Fibroblast of skin of right quadriceps (primary cell): ENCODE measurements around the gene MYO5B.
"Not testable (repeated sequence)": the region's sequence is repeated elsewhere in the genome, so short reads cannot be mapped to it uniquely, and the experiment has no call there.

Source experiments
- DNase-seq: peaks from one replicate; pipeline ENCODE4 v3.0.0-alpha.2; 2013

MYO5B gene

DNA sequence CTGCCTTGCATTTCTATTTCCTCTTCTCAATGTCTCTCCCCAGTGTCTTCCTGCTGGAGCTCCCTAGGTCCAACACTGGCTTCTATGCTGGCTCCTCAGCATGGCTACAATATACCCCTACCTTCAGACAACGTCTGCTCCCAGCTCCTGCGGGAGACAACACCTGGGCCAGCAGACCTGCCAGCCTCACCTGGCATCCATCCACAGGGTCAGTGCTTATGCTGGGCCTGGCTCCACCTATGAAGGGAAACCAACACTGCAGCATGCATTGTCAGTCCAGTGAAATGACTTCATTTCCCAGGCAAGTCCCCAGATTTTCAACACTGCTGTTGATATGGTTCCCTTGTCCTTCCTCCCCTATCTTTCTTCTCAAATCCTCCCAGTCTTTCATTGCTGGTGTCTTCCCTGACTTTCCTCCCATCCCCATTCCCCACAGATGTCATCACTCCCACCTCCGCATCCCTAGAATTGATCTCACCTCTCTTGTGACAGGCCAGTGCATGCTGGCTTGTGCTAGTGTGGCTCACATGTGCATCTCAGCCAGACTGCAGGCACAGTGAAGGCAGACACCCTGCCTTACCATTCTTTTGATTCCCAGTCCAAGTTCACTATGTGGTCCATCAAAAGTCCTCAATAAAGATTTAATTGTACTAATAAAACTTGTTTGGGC, 98.0 kb downstream of the MYO5B start:
- no peak for DNase-seq

DNA sequence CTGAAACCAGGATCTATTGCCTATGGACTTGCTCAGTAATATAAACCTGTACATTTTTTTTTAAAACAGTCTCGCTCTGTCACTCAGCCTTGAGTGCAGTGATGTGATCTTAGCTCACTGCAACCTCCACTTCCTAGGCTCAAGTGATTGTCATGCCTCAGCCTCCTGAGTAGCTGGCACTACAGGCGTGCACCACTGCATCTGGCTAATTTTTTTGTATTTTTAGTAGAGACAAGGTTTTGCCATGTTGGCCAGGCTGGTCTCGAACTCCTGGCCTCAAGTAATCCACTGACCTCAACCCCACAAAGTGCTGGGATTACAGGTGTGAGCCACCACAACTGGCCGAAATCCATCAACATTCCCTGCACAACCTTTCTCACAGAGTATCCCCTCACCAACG, 100.2 kb downstream of the MYO5B start:
- DNase-seq: not testable (repeated sequence)

DNA sequence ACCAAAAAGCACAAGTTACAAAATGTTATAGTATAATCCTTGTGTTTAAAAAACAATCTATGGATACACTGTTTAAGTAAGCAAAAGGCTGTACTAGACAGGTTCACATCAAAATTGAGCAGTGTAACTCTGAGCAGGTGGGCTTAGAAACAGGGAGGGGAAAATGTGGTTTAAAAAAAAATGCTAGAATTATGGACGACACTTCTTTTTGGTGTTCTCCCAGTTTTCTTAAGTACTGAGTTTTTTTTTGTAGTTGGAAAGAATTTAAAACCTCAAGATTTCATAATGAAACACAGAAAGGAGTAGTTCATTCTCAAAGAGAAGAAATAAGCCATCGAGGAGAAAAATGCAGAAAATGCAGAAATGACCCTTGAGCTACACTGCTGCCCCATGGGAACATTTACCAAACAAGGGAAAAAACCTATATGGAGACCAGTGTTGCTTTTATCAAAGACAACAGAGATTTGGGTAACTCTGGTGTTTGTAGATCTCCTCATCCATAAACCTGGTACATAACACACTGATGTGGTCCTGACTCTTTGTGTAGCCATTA, 100.7 kb downstream of the MYO5B start:
- DNase-seq: no peak

DNA sequence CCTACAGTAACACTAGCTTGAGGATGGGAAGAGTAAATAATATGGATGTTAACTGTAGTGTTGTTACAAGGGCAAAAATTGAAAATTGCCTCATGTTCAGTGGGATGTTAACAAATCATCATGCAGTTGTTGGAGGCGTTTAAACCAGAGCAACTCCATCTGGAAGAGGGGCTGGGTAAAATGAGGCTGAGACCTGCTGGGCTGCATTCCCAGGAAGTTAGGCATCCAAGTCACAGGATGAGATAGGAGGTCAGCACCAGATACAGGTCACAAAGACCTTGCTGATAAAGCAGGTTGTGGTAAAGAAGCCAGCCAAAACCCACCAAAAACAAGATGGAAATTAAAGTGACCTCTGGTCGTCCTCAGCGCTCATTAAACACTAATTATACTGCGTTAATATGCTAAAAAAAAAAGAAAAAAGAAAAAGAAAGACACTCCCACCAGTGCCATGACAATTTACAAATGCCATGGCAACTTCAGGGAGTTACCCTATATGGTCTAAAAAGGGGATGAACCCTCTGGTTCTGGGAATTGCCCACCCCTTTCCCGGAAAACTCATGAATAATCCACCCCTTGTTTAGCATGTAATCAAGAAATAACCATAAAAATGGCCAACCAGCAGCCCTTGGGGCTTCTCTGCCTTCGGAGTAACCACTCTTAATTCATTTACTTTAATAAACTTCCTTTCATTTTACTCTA, 101.4 kb downstream of the MYO5B start:
- DNase-seq: no peak

DNA sequence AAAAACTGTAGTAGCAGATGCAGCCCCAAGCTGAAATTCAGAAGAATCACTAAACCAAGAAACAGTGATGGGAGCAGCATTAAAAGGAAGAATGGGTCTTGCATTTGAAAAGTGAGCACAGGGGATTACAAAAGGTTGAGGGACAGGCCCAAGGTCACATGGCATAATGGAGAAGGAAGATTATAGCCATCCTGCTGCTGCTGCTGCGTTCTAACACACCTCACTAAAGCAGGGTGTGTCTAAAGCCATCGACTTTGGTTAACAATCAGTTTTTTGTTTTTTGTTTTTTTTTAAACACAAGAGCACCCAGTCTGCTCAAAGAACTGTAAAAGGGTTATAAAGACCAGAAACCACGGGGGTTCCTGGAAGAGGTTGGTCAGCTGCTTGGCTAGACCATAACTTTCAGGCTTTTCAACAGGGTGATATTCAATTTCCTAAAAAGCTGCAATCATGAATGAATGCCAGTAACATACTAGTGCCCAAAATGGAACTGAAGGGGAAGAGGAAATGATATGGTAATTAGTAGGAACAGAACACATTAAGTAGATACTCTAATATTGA, 102.6 kb downstream of the MYO5B start:
- DNase-seq: no peak

DNA sequence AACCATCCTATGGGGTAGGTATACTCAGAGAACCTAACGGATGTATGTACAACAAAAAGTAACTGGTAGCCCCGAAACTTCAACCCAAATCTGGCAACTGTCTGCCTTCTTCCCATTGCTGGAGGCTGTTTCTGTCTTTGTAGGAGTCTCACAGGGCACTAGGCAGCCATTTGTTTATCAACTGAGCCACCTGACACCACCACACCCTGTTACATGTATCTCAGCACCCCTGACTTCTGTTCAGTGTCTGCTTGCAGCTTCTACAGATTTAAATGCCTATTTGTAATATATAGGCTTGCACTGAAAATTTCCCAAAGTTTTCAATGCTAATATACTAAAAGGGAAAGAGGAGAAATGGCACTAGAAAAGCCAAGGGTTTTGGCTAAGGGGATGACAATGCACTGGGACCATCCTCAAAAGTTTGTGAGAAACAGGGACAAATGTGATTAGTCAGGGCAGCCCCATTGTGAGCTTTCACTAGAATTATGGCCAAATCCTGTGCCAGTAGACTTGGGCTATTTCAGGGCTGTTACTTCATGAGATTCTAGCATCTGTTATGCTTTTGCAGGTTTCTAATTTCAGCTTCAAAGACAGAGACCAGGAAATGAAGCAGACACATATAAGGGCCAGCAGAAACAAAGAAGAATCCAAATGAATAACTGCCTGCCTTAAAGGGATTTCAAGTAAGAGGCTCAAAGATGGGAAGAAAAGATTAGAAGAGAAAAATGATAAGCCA, 103.3 kb downstream of the MYO5B start:
- no peak for DNase-seq

DNA sequence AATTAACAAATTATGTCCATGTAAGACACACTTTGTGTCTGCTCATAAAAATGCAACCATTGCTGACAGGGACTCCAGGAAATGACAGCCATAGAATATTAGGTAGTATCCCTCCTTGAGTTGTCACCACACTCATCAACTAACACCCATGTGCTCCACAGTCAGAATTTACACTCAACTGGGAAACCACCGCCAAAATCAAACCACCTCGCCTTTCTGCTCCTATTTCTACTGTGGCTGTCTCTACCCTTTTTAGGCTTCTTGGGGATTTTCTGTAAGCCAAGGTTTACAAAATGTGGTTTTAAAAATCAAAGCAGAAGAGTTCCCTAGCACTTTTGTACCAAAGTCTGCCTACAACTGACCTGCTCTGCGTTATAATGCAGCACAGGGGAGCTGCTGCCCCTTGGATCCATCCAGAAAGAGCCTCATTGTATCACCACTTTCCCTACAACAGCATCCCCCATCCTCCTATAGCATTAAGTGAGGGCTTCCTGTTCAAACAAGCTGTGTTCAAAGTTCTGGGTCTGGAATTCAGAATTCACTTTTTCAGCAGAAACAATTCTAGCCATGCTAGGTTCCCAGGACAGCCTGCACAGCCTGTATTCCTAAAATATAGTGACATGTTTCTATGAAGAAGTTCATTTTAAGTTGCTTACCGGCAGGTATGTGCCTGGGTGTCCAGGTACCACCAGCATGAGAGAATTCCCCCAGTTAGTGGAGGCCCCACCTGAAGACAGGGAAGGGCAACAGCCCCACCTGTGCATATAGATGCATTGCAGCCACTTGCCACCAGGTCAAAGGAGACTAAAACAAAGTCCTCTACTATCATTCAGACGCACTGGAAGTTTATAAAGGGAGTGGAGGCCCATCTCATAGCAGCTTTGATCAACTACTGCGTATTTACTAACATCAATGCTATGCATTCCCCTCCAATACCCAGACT, 104.3 kb downstream of the MYO5B start:
- no peak for DNase-seq

DNA sequence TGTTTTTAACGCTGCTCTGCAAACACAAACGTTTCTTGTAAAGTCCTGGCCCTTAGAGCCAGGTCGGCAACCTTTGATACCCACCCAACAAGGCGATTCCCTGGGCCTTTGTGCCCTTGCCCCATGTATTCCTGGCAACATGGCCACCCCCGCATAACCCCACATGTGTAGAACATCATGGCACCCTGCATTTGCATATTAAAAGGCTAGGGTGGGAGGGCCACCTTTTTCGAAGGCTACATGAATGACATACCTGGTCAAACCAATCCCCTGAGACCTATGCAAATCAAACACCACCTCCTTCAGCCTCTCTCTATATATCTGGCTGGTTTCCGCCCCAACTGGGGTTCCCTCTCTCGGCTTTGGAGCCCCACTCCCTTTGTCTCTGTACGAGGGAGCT, 105.2 kb downstream of the MYO5B start:
- no peak for DNase-seq

DNA sequence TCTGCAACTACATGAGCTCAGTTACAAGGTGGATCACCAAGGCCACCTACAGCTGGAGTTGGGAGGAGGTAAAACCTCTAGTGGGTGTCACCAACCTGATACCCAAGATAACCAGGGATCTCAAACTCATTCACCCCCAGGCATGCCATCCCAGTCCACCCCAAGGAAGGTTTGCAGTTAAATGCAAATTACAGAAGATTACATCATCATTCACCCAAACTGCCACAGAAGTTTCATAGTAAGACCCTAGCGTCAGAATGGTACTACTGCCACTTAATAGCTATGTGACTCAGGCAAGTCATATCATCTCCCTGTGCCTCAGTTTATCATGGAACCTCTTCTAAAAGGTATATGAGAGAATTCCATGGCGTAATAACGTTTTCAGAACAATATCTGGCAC, 111.2 kb downstream of the MYO5B start:
- DNase-seq: no peak

DNA sequence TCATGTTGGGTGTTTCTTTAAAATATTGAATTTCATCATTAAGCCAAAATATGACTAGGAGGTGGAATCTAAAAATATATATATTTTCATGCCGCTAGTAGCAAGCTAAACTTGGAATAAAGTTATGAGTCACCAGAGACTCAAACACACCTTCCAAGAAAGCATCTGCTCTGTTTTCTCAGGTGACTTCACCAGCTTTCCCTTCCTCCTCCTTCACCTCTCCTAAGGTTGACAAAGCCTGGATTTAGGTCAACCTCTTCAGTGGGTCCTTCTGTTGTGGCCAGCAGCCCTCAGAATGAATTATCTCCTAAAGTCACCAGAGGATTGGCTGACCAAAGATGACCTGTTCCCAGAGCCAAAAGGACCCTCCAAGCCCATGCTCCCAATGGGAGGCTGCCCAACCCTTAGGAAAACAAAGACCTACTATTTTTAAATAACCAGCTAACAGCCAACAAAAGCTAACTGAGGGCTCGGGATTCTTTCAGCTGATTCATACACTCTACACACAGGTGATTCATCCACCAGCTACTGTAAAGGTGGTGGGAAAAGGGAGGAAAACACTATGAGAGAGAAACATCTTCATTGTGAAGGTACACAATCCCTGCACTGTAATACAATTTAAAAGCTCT, 113.9 kb downstream of the MYO5B start:
- DNase-seq: no peak

DNA sequence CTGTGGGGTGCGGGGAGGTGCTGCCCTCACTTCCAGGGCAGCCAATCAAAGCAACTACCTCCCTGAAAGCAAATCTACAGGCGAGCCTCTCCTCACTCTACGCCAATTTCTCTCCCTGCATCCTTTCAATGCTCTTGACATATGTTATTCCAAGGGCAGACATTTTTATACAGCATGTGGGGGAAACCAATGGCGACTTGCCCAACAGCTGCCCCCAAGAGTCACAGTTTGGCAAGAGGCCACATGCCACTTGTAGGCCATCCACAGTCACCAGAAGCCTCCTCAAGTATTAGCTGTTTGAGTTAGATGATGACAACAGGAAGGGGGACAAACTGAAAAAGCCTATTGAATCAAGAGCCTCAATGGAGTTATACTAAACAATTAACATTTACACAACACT, 114.6 kb downstream of the MYO5B start:
- no peak for DNase-seq

DNA sequence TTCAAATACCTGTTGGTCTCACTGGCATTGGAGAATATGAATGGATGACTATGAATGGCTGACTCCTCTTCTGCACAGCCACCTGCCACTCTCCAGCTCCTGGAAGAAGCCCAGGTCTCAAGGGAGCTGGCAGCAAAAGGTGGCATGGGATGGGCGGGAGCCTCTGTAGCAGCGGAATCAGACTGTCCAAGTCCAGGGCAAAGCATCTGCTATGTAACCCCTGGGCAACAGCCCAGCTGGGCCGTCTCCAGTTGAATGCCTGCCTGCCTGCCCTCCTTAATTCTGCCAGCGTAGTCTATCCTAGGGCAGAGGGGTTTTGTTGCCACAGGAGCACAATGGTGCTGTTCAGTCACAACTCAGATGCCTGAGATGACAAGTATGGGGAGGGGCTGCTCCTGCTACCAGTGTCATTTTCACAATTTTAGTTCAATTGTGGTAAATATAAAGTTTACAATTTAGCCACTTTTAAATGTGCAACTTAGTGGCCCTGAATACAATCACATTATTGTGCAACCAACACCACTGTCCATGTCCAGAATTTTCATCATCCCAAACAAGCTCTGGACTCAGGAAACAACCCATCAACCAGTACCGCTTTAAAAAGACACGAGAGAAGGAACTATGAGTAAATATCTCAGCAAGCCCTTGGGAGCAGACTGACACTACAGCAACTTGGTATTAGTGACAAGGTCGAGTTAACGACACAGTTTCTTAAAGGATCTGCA, 115.2 kb downstream of the MYO5B start:
- no peak for DNase-seq

DNA sequence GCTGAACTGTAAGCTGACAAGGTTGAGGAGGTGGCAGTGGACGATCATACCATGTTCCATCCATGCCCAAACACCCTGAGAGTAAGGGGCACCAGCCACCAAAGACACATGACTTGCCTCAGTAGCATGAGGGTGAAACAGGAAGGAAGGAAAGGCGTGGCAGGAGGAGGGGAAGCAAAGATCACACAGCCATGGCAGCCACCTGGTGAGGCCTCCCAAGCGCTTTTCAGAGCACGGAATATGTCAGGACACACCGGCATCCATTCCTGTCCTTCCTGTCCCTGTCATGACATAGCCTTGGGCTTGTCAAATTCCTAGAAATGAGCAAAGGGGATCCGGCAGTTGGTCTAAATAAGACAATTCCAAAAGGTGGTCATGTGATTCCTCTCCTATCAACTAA, 118.7 kb downstream of the MYO5B start:
- DNase-seq: no peak

DNA sequence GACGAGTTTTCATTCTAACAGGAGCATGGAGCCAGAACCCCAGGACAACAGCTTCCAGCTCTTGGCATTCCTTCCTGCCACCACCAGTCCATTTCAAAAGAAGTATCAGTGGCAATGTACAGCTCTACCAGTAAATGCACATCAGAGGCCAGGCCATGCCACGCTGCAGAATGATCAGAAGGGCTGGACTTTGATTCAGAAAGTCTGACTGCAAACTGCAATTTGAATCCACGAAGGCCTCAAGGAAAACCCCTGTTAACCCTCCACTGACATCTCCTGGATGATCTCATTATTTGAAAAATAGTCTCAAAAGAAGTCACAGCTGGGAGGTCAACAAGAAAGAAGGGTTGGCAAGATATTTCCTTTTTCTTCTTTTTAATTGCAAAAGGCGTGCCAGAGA, 119.2 kb downstream of the MYO5B start:
- DNase-seq: no peak

DNA sequence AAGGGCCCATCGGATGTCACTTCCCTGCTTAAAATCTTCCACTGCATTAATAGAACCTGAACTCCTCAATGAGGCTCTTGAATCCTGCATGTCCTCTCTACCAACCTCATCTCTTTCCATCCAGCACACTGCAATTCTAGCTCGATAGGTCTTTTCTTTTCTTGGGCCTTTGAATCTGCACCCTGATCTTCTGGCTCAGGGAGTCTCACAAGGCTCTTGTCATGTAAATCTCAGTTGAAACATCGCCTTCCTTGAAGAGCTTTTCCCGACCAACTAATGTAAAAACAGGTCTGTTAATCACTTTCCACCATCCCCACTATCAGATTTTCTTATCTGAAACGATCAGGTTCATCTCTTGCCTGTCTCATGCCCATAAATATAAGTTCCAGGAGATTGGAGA, 120.5 kb downstream of the MYO5B start:
- DNase-seq: no peak

DNA sequence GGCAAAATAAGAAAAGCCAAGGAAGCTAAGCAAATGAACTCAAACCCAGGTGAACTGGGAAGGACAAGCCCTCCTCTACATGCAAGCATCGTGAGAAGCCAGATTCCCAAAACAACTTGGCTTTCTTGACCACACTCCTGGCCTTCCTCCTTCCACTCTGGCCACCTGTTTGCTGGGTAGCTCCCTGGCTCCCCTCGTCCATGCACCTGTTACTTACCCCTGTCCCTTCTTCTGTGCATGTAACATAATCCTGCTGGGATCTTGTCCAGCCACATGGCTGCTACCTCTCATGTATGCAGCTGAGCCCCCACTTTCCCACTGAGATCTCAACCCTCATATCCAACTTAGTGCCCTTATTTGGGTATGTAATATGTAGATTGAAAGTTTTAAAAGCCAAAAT, 121.6 kb downstream of the MYO5B start:
- no peak for DNase-seq

DNA sequence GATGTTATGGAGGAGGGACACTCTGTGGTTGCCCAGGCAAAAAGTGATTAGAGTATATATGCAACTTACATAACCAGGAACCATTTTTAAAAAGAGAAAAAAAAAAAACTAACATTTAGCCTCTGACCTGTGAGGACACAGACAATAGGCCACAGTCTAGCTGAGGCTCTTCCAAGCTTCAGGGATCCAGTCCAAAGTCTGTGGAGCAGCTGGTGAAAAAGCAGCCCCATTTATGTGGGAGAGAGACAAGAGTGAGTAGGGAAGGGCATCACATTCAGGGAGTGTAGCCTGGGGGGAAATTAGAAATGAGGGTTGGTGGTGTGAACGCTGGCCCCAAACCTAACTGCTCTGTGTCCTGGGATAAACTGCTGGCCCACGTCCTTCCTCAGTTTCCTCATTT, 122.8 kb downstream of the MYO5B start:
- no peak for DNase-seq

DNA sequence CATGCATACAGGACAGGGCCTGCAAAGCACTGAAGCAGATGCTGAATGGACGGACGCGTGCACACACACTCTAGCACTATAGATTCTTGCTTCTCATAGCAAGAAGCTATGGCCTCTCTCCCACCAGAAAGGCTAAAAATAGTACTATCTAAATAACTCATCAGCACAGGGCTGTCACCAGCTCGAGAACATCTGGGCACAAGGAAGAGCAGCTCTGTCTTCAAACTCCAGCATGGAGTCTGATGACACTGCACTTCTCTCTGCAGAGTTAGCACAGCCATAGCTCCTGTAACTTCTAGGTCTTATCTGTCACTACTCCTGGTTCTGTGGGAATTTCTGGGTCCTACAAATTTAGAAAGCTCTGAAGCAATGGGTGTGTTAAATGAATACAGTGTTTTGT, 123.5 kb downstream of the MYO5B start:
- DNase-seq: no peak

DNA sequence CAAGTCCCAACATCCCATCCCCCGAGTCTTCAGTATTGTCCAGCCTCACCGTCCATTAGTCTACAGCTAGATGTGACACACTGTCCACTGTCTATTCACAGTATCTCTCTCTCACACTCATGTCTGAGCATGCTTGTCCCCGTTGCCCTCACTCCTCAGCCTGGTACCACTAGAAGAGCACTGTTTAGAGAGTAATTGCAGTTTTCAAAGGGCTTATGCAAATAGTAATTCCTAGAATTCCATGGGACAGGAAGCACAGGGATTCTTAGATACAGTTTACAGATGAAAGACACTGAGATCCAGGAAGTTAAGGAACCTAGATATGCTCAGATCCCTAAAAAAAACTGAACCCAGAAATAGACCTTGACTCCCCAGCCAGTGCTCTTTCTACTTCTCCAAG, 125.5 kb downstream of the MYO5B start:
- DNase-seq: no peak

DNA sequence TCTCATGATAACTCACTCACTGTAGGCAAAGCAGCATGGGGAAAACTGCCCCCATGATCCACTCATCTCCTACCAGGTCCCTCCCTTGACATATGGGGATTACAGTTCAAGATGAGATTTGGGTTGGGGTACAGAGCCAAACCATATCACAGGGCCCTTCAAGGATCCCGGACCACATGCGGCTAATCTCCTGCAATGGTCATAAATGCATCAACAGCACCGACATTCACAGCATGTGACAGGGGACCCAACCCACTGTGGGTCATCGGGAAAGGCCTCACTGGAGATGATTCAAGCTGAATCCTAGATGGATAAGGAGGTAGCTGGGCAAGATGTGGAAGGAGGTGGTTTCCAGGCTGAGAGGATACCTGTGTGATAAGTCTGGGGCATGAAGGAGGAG, 129.4 kb downstream of the MYO5B start:
- no peak for DNase-seq

DNA sequence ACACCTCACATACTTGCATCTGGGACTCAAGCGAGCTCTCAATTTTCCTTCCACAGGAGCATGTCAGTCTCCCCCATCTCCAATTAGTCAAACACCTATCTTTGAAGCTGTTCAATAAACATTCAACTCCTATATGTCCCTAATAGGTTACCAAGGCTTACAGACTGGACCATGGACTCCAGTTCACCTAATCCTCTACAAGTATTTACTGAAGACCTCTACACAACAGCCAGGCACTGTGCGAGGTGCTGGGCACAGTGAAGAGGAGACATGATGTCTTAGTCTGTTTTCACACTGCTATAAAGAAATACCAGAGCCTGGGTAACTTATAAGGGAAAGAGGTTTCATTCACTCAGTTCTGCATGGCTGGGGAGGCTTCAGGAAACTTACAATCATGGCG, 129.9 kb downstream of the MYO5B start:
- DNase-seq: no peak
